ENCODE results near the gene PNPO. TPM values are rescaled to one million over a fixed set of nuclear protein-coding genes. Genes with fewer than 3 reads are reported as not detected.

The PNPO gene
- total and polyA plus RNA-seq, 2 of the 8 experiments (the other 6 are each of a cell fraction or from before 2014, with no cell fraction given) = 7.0 to 8.1 TPM

DNA sequence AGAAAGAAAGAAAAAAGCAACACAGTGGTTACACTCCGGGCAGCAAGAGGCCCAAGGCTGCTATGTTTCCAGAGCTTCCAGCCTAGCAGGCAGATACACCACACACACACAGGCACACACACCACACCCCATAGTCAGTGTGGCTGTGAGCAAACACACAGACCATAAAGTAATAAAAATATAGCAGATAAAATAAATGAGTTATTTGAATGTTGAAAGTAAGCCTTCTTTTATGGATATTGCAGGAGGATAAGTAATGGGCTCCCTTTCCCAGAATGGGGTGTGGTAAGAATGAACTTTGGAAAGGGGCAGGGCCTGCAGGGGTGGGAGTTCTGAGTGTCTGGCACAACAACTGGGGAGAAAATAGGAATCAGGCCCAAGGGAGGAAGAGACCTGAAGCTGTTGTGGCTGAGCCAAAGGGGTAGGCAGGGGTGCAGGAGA, 24.7 kb downstream of the PNPO start:
- H3K14ac ChIP-seq (ENCODE audit: insufficient read length) = no peak overlapping the region
- H3K79me2 ChIP-seq (ENCODE audit: control insufficient read depth in 1 of 2, insufficient read depth in 2 of 2, low read length in 2 of 2) = no peaks in the 10 kb centered on the region
- DNase-seq (ENCODE audit: low read depth in 1 of 2, low spot score in 2 of 2) = no peak
- H3K9ac ChIP-seq (replicated peaks in 1 of 4; ENCODE audit: extremely low read depth in 1 of 4, low read depth in 3 of 4, low read length in 3 of 4) = no peak overlapping the region
- H2BK5ac ChIP-seq (ENCODE audit: low read depth, low read length) = no peak overlapping the region
- no peak overlapping the region for H3K23ac ChIP-seq (ENCODE audit: insufficient read length)
- no peak overlapping the region for H2BK20ac ChIP-seq (ENCODE audit: low read length)
- H4K91ac ChIP-seq (replicated peaks; ENCODE audit: insufficient read length, low read length) = no peak overlapping the region
- peaks cover 0 to 5% (median under 1%) of the 10 kb centered on the region in 4 experiments; a peak in 6 of 7 replicates for H3K4me1 ChIP-seq (replicated peaks in 1 of 4; ENCODE audit: control insufficient read depth in 3 of 4, insufficient read depth in 4 of 4, low read length in 3 of 4)
- H4K8ac ChIP-seq (ENCODE audit: extremely low read depth, insufficient read depth, low read length) = no peak overlapping the region
- POLR2A ChIA-PET (ENCODE audit: partially characterized antibody) = interaction anchor here (1.1 kb wide), 1 partner anchor 10 kb away, joined by 3 read pairs; no protein-coding TSS in a partner anchor
- no peak for FAIRE-seq
- H3K27ac ChIP-seq (ENCODE audit: low read depth, low read length) = no peak overlapping the region
- no peak overlapping the region for H4K5ac ChIP-seq (ENCODE audit: insufficient read length, low read depth, low read length)
- H2BK15ac ChIP-seq (ENCODE audit: low read length) = no peak overlapping the region
- no peaks in the 10 kb centered on the region for H3K27me3 ChIP-seq (replicated peaks in 1 of 4; ENCODE audit: control insufficient read depth in 3 of 4, extremely low read depth in 1 of 4, insufficient read depth in 3 of 4, low read length in 3 of 4)
- H3K23me2 ChIP-seq (ENCODE audit: low read depth, low read length) = peaks cover under 1% of the 10 kb centered on the region
- no peaks in the 10 kb centered on the region for H3K36me3 ChIP-seq (ENCODE audit: control insufficient read depth in 2 of 4, insufficient read depth in 4 of 4, low read length in 3 of 4)
- H3K4ac ChIP-seq (replicated peaks; ENCODE audit: insufficient read length, low read depth, low read length) = no peak overlapping the region
- no peak overlapping the region for H3K4me3 ChIP-seq (ENCODE audit: extremely low read depth in 1 of 4, insufficient read depth in 2 of 4, low read depth in 3 of 4, low read length in 4 of 4)
- WGBS, 2 experiments (ENCODE audit: extremely low coverage in 1 of 2, insufficient coverage in 1 of 2, insufficient read length in 1 of 2, insufficient replicate concordance in 2 of 2, low coverage in 1 of 2, low lambda C conversion rate in 2 of 2, missing lambda C conversion rate in 1 of 2) = 80% methylated on average over 1 of the region's 1 CpG; no CpG with 5 or more reads in 1 of the 2 experiments
- H2AK5ac ChIP-seq (ENCODE audit: low read depth, low read length) = no peak overlapping the region
- no peak overlapping the region for H3K4me2 ChIP-seq (ENCODE audit: insufficient read depth in 1 of 2, low read depth in 2 of 2, low read length in 2 of 2)
- H3K18ac ChIP-seq (ENCODE audit: extremely low read depth, low read length) = no peak overlapping the region
- H2AFZ ChIP-seq (ENCODE audit: low read length) = no peak overlapping the region
- no peak overlapping the region for H2BK120ac ChIP-seq (replicated peaks; ENCODE audit: low read depth, low read length)
- H3K56ac ChIP-seq (replicated peaks; ENCODE audit: insufficient read length, low read depth, low read length) = no peak overlapping the region
- H3K79me1 ChIP-seq (ENCODE audit: low read depth, low read length) = no peaks in the 10 kb centered on the region
- no peaks in the 10 kb centered on the region for H3K9me3 ChIP-seq (ENCODE audit: insufficient read depth in 2 of 2, low read depth in 1 of 2, low read length in 1 of 2)
- CTCF ChIA-PET (ENCODE audit: partially characterized antibody) = interaction anchor here (0.8 to 40.5 kb wide), 5 partner anchors 12 to 119 kb away, joined by 3 to 1010 read pairs (median 17); partner anchors contain the start of genes PNPO and PRR15L
- no peaks in the 10 kb centered on the region for H4K20me1 ChIP-seq (replicated peaks in 1 of 2; ENCODE audit: control insufficient read depth in 1 of 2, insufficient read depth in 2 of 2, low read length in 2 of 2)
- no peak overlapping the region for H2BK12ac ChIP-seq (ENCODE audit: low read depth, low read length)
- no peak for TF ChIP-seq PHF8 (conservative IDR thresholded peaks at IDR 0.05; ENCODE audit: low read depth, low read length)
- TF ChIP-seq, protein P1, sequence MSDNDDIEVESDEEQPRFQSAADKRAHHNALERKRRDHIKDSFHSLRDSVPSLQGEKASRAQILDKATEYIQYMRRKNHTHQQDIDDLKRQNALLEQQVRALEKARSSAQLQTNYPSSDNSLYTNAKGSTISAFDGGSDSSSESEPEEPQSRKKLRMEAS (IDR thresholded peaks at IDR 0.05) = no peak
- TF ChIP-seq, protein P2, sequence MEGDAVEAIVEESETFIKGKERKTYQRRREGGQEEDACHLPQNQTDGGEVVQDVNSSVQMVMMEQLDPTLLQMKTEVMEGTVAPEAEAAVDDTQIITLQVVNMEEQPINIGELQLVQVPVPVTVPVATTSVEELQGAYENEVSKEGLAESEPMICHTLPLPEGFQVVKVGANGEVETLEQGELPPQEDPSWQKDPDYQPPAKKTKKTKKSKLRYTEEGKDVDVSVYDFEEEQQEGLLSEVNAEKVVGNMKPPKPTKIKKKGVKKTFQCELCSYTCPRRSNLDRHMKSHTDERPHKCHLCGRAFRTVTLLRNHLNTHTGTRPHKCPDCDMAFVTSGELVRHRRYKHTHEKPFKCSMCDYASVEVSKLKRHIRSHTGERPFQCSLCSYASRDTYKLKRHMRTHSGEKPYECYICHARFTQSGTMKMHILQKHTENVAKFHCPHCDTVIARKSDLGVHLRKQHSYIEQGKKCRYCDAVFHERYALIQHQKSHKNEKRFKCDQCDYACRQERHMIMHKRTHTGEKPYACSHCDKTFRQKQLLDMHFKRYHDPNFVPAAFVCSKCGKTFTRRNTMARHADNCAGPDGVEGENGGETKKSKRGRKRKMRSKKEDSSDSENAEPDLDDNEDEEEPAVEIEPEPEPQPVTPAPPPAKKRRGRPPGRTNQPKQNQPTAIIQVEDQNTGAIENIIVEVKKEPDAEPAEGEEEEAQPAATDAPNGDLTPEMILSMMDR (IDR thresholded peaks at IDR 0.05; ENCODE audit: control extremely low read depth in 1 of 3, insufficient read depth in 1 of 3, low read depth in 1 of 3, low read length in 3 of 3) = no peak
- TF ChIP-seq EZH2 (IDR thresholded peaks at IDR 0.05; ENCODE audit: low read depth, low read length, severe bottlenecking) = no peak
- TF ChIP-seq, protein P3, sequence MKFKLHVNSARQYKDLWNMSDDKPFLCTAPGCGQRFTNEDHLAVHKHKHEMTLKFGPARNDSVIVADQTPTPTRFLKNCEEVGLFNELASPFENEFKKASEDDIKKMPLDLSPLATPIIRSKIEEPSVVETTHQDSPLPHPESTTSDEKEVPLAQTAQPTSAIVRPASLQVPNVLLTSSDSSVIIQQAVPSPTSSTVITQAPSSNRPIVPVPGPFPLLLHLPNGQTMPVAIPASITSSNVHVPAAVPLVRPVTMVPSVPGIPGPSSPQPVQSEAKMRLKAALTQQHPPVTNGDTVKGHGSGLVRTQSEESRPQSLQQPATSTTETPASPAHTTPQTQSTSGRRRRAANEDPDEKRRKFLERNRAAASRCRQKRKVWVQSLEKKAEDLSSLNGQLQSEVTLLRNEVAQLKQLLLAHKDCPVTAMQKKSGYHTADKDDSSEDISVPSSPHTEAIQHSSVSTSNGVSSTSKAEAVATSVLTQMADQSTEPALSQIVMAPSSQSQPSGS (IDR thresholded peaks at IDR 0.05; ENCODE audit: low read length) = no peak
- TF ChIP-seq CHD2 (IDR thresholded peaks at IDR 0.05; ENCODE audit: low read length) = no peak
- TF ChIP-seq KDM1A (IDR thresholded peaks at IDR 0.05; ENCODE audit: borderline replicate concordance, low read length) = no peak
- no peak for TF ChIP-seq NANOG (IDR thresholded peaks at IDR 0.05; ENCODE audit: insufficient read depth, low read depth, low read length, poor library complexity, severe bottlenecking)

Measured in H1 (cell line).